Gastroesophageal sphincter (tissue), 4 donors: ENCODE results near the gene SNRPA1. TPM values are rescaled to one million over a fixed set of nuclear protein-coding genes. Genes with fewer than 3 reads are reported as not detected.

Experiments
- ATAC-seq: fragments of 150-250 bp; one replicate; pipeline ENCODE4 v1.9.1; 2016; ENCODE audit warnings: mild to moderate bottlenecking, moderate library complexity
- H3K27ac ChIP-seq, 4 donors: fragments of 200-600 bp; sonication (generic) in 3 of 4; 1 replicate in 3 of 4; 2 replicates in 1 of 4; pipeline ENCODE4 v1.5.1; 2016 to 2019
- H3K27me3 ChIP-seq: fragments of 200-600 bp; sonication (generic); one replicate; pipeline ENCODE4 v1.5.1; 2019
- H3K36me3 ChIP-seq, 2 donors: fragments of 200-600 bp; sonication (generic); one replicate each; pipeline ENCODE4 v1.5.1; 2019; ENCODE audit warnings: control low read depth in 1 of 2
- H3K4me1 ChIP-seq, 3 donors: fragments of 200-600 bp; sonication (generic); 1 replicate in 2 of 3; 2 replicates in 1 of 3; pipeline ENCODE4 v1.5.1; 2016 to 2019; ENCODE audit warnings: control low read depth in 2 of 3
- H3K4me3 ChIP-seq, 2 donors: fragments of 200-600 bp; sonication (generic); one replicate each; pipeline ENCODE4 v1.5.1; 2019; ENCODE audit warnings: mild to moderate bottlenecking in 1 of 2, moderate library complexity in 1 of 2
- H3K9me3 ChIP-seq, 3 donors: fragments of 200-600 bp; sonication (generic); one replicate each; pipeline ENCODE4 v1.5.1; 2017 to 2019; ENCODE audit warnings: control low read depth in 2 of 3
- EP300 ChIP-seq: sonication (generic); formaldehyde crosslinking; IDR thresholded peaks from one replicate; pipeline ENCODE4 v1.6.1; 2017; ENCODE audit warnings: antibody characterized with exemption, mild to moderate bottlenecking
- POLR2A ChIP-seq, 2 donors: fragments of 450-650 bp; IDR thresholded peaks; one replicate each; pipeline ENCODE4 v1.6.1; 2017; ENCODE audit warnings: antibody characterized with exemption in 2 of 2, mild to moderate bottlenecking in 2 of 2, moderate library complexity in 1 of 2
- POLR2AphosphoS5 ChIP-seq: sonication (generic); formaldehyde crosslinking; IDR thresholded peaks from one replicate; pipeline ENCODE4 v1.6.1; 2017; ENCODE audit warnings: antibody characterized with exemption
- WGBS, 2 donors: methylation state at CpG; one replicate each; pipeline ENCODE4 v1.1.5; 2018; ENCODE audit warnings: low coverage in 1 of 2; 5-methylcytosine and 5-hydroxymethylcytosine counted together
- total RNA-seq, 4 donors: library from RNA; depleted of rRNA; stranded (reverse); fragments of >200 nt; gene quantifications; one replicate each; pipeline ENCODE4 v1.1.0, GENCODE V29; 2016
- TF ChIP-seq, protein P1 (sequence below), 4 experiments: fragments of 200-600 bp in 2 of 4; fragments of 450-650 bp in 2 of 4; sonication (generic) in 1 of 4; IDR thresholded peaks; one replicate each; pipeline ENCODE4 v1.5.1; 2017 to 2019; ENCODE audit warnings: antibody characterized with exemption in 4 of 4, mild to moderate bottlenecking in 2 of 4, moderate library complexity in 2 of 4

The SNRPA1 gene
- total RNA-seq, 4 donors from 2014 or later = 22.5 to 39.5 (median 27.7) TPM

DNA sequence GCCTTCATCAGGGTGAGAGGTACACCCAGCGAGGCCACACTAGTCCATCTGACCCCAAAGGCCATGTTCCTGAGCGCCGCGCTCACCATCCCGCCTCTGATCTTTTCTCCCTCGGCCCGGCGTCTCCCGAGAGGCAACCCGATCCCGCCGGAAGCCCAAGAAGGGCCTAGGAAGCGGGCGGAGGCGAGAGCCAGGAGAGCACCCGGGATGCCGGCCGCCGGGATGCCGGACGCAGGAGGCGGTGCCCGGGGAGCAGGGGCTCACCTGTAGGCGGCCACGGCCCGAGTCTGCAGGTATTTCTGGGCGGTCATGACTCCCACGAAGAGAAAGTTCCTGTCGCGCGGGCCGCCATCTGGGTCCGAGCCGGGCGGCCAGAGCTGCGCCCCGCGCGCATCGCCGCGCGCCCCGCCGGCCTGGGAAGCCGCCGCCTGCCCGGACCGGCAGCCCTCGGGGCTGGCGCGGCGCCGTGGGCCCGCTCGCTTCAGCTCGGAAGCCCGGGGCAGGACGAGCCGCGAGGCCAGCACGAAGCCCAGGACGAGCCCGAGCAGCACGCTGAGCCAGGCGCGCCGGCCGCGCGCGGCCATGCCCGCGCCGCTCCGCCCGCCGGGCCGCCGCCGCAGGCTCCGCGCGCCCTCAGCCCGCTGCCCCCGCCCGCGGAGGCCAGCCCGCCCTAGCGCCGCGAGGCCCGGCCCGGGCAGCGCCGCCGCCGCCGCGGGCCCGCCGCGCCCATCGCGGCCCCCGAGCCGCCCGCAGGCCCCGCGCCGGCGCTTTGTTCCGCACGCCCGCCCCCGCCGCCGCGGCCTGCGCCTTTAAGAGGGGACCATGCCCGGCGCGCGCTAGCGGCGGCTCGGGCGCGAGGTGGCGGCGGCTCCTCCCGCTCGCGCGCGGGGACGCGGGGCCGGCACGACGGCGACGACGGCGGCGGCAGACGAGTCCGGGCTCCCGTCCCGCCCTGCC lies 43.9 kb downstream of the SNRPA1 start:
- Histone ChIP-seq H3K27me3 (no peaks in the 10 kb centered on the region), H3K4me1 (peaks cover 0 to 59% (median 15%) of the 10 kb centered on the region in 3 donors), H3K4me3 (peak overlapping the region; percentile 85 to 98), H3K27ac (peak overlapping the region; percentile 73 to 98 (median 94)), H3K9me3 (no peaks in the 10 kb centered on the region), H3K36me3 (peaks cover 0 to 7% of the 10 kb centered on the region in 2 donors)
- no peak for TF ChIP-seq POLR2AphosphoS5
- TF ChIP-seq, protein P1, sequence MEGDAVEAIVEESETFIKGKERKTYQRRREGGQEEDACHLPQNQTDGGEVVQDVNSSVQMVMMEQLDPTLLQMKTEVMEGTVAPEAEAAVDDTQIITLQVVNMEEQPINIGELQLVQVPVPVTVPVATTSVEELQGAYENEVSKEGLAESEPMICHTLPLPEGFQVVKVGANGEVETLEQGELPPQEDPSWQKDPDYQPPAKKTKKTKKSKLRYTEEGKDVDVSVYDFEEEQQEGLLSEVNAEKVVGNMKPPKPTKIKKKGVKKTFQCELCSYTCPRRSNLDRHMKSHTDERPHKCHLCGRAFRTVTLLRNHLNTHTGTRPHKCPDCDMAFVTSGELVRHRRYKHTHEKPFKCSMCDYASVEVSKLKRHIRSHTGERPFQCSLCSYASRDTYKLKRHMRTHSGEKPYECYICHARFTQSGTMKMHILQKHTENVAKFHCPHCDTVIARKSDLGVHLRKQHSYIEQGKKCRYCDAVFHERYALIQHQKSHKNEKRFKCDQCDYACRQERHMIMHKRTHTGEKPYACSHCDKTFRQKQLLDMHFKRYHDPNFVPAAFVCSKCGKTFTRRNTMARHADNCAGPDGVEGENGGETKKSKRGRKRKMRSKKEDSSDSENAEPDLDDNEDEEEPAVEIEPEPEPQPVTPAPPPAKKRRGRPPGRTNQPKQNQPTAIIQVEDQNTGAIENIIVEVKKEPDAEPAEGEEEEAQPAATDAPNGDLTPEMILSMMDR (IDR thresholded peaks at IDR 0.05) = peak in 3 of 4 experiments; percentile 9 to 21 (median 14)
- peak; percentile 66 for ATAC-seq
- WGBS, 2 donors = 0% methylated on average over 1 of the region's 150 CpGs; no CpG with 5 or more reads in 1 of the 2 donors

DNA sequence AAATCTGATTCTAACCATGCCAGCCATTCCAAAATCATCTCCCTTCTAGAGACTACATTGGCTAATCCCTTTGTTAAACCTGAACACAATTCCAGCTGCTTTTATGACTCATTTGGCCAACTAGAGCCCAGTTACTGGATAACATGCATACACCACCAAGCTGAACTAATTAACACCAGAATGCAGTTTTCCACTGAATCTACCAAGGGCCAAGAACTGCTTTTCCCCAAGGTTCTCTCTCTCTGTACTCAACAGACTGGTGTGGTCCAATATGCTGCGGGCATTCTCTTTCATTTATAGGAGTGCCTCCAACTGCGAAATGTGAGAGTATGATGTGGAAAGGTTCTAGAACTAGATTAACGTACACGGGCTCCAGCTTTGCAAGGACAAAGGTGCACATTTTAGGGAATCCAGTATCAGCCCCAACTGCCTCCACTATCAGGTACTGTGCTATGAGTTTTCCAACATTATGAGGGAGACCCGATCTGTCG lies 44.7 kb downstream of the SNRPA1 start:
- peaks cover 0 to 66% (median 15%) of the 10 kb centered on the region in 3 donors for H3K4me1 ChIP-seq
- ATAC-seq = no peak
- no peaks in the 10 kb centered on the region for H3K27me3 ChIP-seq
- 10 to 11% methylated on average over 4 to 5 of the region's 6 CpGs for WGBS, 2 donors
- peaks cover 0 to 7% of the 10 kb centered on the region in 2 donors for H3K36me3 ChIP-seq
- no peaks in the 10 kb centered on the region for H3K9me3 ChIP-seq
- TF ChIP-seq, protein P1 (IDR thresholded peaks at IDR 0.05) = peak in 1 of 4 experiments; percentile 19
- TF ChIP-seq EP300 (no peak), POLR2AphosphoS5 (peak; percentile 38), POLR2A (IDR thresholded peaks at IDR 0.05) (no peak)
- H3K4me3 ChIP-seq = peak overlapping the region; percentile 85 to 98
- H3K27ac ChIP-seq = peak overlapping the region; percentile 73 to 98 (median 92)

DNA sequence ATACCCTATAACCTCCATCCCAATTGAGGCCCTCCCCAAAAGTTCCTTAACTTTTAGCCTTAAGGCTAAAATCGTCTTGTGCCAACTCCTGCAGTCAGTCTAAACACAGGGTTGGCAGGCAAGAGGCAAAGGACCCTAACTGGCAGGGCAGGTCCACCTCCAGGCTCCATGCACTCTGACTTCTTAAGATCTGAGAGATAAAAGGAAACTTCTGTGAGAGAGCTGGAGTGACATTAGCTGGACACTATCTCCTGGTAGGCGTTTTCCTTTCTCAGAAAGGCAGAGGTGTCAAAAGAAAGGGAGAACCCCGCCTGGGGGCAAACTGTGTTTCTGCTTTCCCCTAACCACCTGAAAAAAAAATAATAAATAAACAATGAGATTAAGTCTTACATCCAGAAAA lies 46.8 kb downstream of the SNRPA1 start:
- 38% methylated on average over 1 of the region's 3 CpGs; no CpG with 5 or more reads in 1 of the 2 donors for WGBS, 2 donors
- peaks cover 0 to 7% of the 10 kb centered on the region in 2 donors for H3K36me3 ChIP-seq
- H3K4me1 ChIP-seq = peaks cover 0 to 87% (median 26%) of the 10 kb centered on the region in 3 donors
- no peak overlapping the region for H3K4me3 ChIP-seq
- H3K27me3 ChIP-seq = no peaks in the 10 kb centered on the region
- ATAC-seq = no peak
- no peaks in the 10 kb centered on the region for H3K9me3 ChIP-seq
- TF ChIP-seq POLR2A (IDR thresholded peaks at IDR 0.05) (no peak), POLR2AphosphoS5 (no peak), EP300 (no peak)
- TF ChIP-seq, protein P1 (IDR thresholded peaks at IDR 0.05) = no peak
- peak overlapping the region in 1 of 4 donors; percentile 41 for H3K27ac ChIP-seq

DNA sequence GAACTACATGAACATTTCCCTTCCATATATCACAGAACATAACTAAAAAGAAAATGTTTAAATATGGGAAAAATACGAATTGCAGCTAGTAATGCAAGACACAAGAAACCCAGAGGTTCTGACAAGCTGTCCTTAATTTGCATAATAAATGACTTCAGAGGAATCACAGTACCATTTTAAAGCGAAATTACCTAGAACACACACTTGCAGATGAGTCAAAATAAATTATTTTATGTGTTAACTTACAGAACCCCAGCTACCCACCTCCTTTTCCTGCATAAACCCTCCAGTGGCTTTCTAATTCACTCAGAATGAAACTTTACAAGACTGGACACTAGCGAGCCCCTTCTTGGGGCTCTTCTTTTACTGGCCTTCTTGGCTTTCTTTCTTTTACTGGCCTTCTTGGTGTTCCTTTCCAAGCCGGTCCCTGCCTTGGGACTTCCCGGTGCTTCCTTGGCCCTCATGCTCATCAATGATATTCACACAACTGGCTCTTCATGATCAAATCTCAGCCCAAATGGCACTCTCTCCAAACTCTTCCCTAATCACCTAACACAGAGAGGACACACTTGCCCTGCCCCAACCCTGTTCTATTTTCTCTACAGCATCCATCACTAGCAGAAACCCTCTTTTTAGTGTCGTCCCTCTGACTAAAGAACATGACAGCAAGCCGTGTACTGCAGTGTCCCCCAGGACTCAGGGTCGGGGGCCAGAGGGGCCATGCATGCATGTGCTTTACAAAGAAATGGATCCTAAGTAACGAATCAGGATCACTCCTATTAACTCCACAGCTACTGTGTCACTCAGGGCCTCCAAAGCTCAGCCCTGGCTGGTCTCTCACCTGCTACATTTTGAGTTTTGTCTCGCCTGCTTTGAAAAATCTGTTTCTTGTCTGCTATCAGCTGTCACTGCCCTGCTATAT lies 48.0 kb downstream of the SNRPA1 start:
- no peak for ATAC-seq

More for the DNA sequence above, 48.0 kb downstream of the SNRPA1 start:
- Histone ChIP-seq H3K4me1 (peaks cover 2 to 89% (median 28%) of the 10 kb centered on the region in 3 donors), H3K36me3 (peaks cover 0 to 7% of the 10 kb centered on the region in 2 donors), H3K9me3 (no peaks in the 10 kb centered on the region), H3K27me3 (no peaks in the 10 kb centered on the region), H3K4me3 (no peak overlapping the region), H3K27ac (peak overlapping the region in 2 of 4 donors; percentile 32 to 53)
- WGBS, 2 donors = 81 to 85% methylated on average over 5 to 9 of the region's 10 CpGs
- TF ChIP-seq, protein P1 (IDR thresholded peaks at IDR 0.05) = no peak
- no peak for TF ChIP-seq POLR2A (IDR thresholded peaks at IDR 0.05)
- TF ChIP-seq POLR2AphosphoS5 = no peak
- TF ChIP-seq EP300 = no peak
